Lower lobe of right lung (tissue), 2 donors: Measurements from ENCODE around the gene CHDH. TPM values are rescaled to one million over a fixed set of nuclear protein-coding genes. Genes with fewer than 3 reads are reported as not detected.

Experiments
- ATAC-seq, 2 donors: fragments of 200-7000 bp; cut with Tn5 transposase; one replicate each; pipeline ENCODE4 v1.9.1; 2020 to 2022; ENCODE audit warnings: mild to moderate bottlenecking in 2 of 2, moderate library complexity in 2 of 2
- DNase-seq: peaks from one replicate; pipeline ENCODE4 v3.0.0-alpha.2; 2020
- H3K27ac ChIP-seq: fragments of 200-600 bp; one replicate; pipeline ENCODE4 v1.8.0; 2022
- H3K27me3 ChIP-seq: fragments of 200-600 bp; one replicate; pipeline ENCODE4 v1.8.0; 2022; ENCODE audit warnings: low read depth
- H3K36me3 ChIP-seq: fragments of 200-600 bp; one replicate; pipeline ENCODE4 v1.8.0; 2022; ENCODE audit warnings: mild to moderate bottlenecking
- H3K4me1 ChIP-seq: fragments of 200-600 bp; one replicate; pipeline ENCODE4 v1.8.0; 2022
- H3K4me3 ChIP-seq: fragments of 200-600 bp; one replicate; pipeline ENCODE4 v1.8.0; 2022; ENCODE audit warnings: mild to moderate bottlenecking
- H3K9me3 ChIP-seq: fragments of 200-600 bp; one replicate; pipeline ENCODE4 v1.8.0; 2022
- intact Hi-C: fragments of 100-400 bp; cut with DNase I; formaldehyde crosslinking; loops from one replicate; pipeline ENCODE4 v1.11.0; 2022
- total RNA-seq: library from RNA; stranded (reverse); fragmentation: NEBNext Ultra II Directional; extraction: Animal tissue kit (Norgen Biotek cat#: 25700); gene quantifications from one replicate; pipeline ENCODE4 v1.2.1, GENCODE V29; 2021
- TF ChIP-seq, protein P1 (sequence below): fragments of 200-600 bp; IDR thresholded peaks from one replicate; pipeline ENCODE4 v1.8.0; 2022; ENCODE audit warnings: antibody characterized with exemption, mild to moderate bottlenecking
- donor health status: DM: no; HTN: yes; CAD: no; lungs with severe emphysema.

CHDH gene
- total RNA-seq, 1 donor from 2014 or later: 17.3 TPM

DNA sequence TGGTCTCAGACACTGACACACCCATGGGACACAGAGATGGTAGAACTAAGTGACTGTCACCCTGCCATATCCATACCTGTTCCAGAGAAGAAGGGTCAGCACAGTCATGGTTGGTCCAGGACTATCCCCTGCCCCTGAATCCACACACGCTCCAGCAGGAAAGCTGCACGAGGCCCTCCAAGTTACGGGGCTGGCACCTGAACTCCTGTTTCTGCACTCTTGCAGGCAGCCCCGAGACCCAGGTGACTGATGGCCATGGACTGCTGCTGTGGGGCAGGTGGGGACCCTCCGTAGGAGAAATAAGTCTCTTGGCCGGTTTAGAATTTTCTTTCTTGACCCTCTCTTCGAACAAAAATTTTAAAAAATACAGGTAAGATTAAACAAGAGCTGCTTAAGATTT, 30.6 kb downstream of the CHDH start:
- DNase-seq (no peak), ATAC-seq (no peak)
- TF ChIP-seq, protein P1, sequence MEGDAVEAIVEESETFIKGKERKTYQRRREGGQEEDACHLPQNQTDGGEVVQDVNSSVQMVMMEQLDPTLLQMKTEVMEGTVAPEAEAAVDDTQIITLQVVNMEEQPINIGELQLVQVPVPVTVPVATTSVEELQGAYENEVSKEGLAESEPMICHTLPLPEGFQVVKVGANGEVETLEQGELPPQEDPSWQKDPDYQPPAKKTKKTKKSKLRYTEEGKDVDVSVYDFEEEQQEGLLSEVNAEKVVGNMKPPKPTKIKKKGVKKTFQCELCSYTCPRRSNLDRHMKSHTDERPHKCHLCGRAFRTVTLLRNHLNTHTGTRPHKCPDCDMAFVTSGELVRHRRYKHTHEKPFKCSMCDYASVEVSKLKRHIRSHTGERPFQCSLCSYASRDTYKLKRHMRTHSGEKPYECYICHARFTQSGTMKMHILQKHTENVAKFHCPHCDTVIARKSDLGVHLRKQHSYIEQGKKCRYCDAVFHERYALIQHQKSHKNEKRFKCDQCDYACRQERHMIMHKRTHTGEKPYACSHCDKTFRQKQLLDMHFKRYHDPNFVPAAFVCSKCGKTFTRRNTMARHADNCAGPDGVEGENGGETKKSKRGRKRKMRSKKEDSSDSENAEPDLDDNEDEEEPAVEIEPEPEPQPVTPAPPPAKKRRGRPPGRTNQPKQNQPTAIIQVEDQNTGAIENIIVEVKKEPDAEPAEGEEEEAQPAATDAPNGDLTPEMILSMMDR: no peak
- H3K36me3 ChIP-seq: peaks cover 35% of the 10 kb centered on the region
- H3K9me3 ChIP-seq: no peaks in the 10 kb centered on the region
- H3K27ac ChIP-seq: no peak overlapping the region
- H3K4me1 ChIP-seq: no peaks in the 10 kb centered on the region
- no peak overlapping the region for H3K4me3 ChIP-seq
- intact Hi-C loops: no loop called here
- H3K27me3 ChIP-seq: no peaks in the 10 kb centered on the region

DNA sequence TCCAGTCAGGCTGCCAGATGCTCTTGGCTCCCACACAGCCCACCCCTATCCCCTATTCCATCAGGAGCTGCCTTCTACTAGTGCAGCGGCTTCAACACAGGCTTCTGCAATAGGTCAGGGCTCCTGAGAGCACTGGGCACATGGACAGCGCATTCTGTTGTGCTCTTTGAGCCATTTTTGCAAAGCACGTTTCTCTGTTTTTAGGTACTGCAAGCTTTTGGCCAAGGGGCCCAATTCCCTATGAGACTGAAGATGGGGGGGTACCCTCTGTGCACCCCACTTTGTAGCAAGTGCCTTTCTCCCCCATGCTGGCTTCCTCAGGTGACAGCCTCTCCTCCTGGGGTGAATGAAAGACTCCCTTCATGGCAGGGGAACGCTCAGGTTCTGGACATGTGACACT, 31.2 kb downstream of the CHDH start:
- Histone ChIP-seq H3K9me3 (no peaks in the 10 kb centered on the region), H3K36me3 (peaks cover 34% of the 10 kb centered on the region), H3K4me1 (no peaks in the 10 kb centered on the region), H3K4me3 (no peak overlapping the region), H3K27ac (no peak overlapping the region), H3K27me3 (no peaks in the 10 kb centered on the region)
- TF ChIP-seq, protein P1: no peak
- DNase-seq (no peak), ATAC-seq (no peak)
- intact Hi-C loops: no loop called here

DNA sequence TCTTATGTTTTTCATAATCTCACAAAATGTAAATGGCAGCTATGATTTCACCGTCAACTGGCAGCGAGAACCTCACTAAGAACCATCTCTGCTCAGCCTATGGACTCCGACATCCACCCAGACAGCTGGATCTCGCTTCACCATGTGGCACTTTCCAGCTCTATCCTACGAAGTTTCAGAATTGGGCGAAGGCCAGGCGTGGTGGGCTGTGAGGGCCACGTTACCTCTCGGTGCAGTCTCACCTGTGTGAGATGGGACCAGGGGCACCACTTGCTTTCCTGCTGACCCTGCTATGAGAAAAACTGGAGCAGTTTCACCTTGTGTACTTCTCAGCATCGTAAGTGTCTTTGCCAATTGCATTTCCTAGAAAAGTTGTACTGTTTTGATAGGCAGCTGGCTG, 32.3 kb downstream of the CHDH start:
- DNase-seq: no peak
- intact Hi-C loops: no loop called here
- TF ChIP-seq, protein P1: no peak
- Histone ChIP-seq H3K9me3 (no peaks in the 10 kb centered on the region), H3K4me1 (no peaks in the 10 kb centered on the region), H3K27me3 (no peaks in the 10 kb centered on the region), H3K27ac (no peak overlapping the region), H3K4me3 (no peak overlapping the region), H3K36me3 (peaks cover 30% of the 10 kb centered on the region)
- no peak for ATAC-seq

DNA sequence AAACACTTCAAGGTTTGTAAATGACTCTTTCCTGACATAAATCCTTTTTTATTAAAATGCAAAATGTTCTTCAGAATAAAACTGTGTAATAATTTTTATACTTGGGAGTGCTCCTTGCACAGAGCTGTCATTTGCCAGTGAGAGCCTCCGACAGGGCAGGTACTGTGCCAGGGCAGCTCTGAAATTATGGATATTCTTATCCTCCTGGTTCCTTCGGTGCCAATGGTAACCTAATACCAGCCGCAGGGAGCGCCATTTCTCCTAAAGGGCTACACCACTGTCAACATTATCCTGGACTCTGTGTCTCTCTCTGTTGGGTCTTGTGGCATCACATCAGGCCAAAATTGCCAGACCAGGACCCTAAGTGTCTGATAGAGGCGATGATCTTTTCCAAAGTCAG, 33.0 kb downstream of the CHDH start:
- intact Hi-C loops: no loop called here
- Histone ChIP-seq H3K27me3 (no peaks in the 10 kb centered on the region), H3K27ac (no peak overlapping the region), H3K4me1 (no peaks in the 10 kb centered on the region), H3K4me3 (no peak overlapping the region), H3K36me3 (peaks cover 28% of the 10 kb centered on the region), H3K9me3 (no peaks in the 10 kb centered on the region)
- DNase-seq (no peak), ATAC-seq (no peak)
- TF ChIP-seq, protein P1: no peak

DNA sequence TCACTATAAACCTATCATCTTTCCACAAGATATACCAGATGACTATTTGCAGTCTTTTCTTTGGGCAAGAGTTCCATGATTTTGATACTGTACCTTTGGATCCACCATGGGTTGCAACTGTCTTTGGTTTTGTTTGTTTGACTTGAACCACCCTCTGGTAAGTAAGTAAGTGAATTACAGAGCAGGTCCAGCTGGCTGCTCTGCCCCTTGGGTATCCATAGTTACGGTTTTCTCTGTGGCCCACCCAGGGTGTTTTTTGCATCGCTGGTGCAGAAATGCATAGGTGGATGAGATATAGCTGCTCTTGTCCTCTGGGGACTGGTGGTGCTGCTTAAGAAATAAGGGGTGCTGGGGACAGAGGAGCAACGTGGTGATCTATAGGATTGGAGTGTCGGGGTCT, 33.8 kb downstream of the CHDH start:
- H3K27me3 ChIP-seq: no peaks in the 10 kb centered on the region
- no peak overlapping the region for H3K4me3 ChIP-seq
- H3K9me3 ChIP-seq: no peaks in the 10 kb centered on the region
- ATAC-seq (no peak), DNase-seq (no peak)
- H3K27ac ChIP-seq: no peak overlapping the region
- intact Hi-C loops: no loop called here
- TF ChIP-seq, protein P1: no peak
- H3K4me1 ChIP-seq: no peaks in the 10 kb centered on the region
- peaks cover 24% of the 10 kb centered on the region for H3K36me3 ChIP-seq
